Ovary (tissue), 9 donors: ENCODE measurements around the gene AKAP12. TPM values are rescaled to one million over a fixed set of nuclear protein-coding genes. Genes with fewer than 3 reads are reported as not detected.

ENCODE experiments used
- DNase-seq, 5 donors: peaks; one replicate each; pipeline ENCODE4 v3.0.0-alpha.2; 2019 to 2020
- H3K27ac ChIP-seq, 2 donors: fragments of 200-600 bp; one replicate each; pipeline versions ENCODE4 v1.5.1 to v1.8.0; 2019 to 2022
- H3K27me3 ChIP-seq: fragments of 200-600 bp; one replicate; pipeline ENCODE4 v1.8.0; 2022
- H3K36me3 ChIP-seq: fragments of 200-600 bp; sonication (generic); one replicate; pipeline ENCODE4 v1.5.1; 2019
- H3K4me1 ChIP-seq: one replicate; pipeline ENCODE4 v1.8.1; 2013; ENCODE audit warnings: mild to moderate bottlenecking, moderate library complexity; ENCODE audit not compliant: insufficient read depth
- H3K4me3 ChIP-seq: fragments of 200-600 bp; sonication (generic); one replicate; pipeline ENCODE4 v1.5.1; 2017
- H3K9me3 ChIP-seq, 2 donors: fragments of 200-600 bp in 1 of 2; sonication (generic) in 1 of 2; one replicate each; pipeline versions ENCODE4 v1.5.1 to v1.8.1; 2013 to 2019; ENCODE audit warnings: mild to moderate bottlenecking in 1 of 2, moderate library complexity in 1 of 2
- CTCF ChIP-seq, 3 donors: fragments of 450-650 bp in 2 of 3; fragments of 200-600 bp in 1 of 3; IDR thresholded peaks; one replicate each; pipeline versions ENCODE4 v1.5.1 to v1.8.0; 2016 to 2022; ENCODE audit warnings: antibody characterized with exemption in 3 of 3, mild to moderate bottlenecking in 1 of 3
- EP300 ChIP-seq: sonication (generic); formaldehyde crosslinking; IDR thresholded peaks from one replicate; pipeline ENCODE4 v1.6.1; 2017; ENCODE audit warnings: antibody characterized with exemption
- POLR2A ChIP-seq: fragments of 450-650 bp; IDR thresholded peaks from one replicate; pipeline ENCODE4 v1.6.1; 2017; ENCODE audit warnings: antibody characterized with exemption, mild to moderate bottlenecking, moderate library complexity
- WGBS, 3 donors: extraction: QIAGEN DNeasy Blood & Tissue Kit in 1 of 3; methylation state at CpG; one replicate each; pipeline versions ENCODE4 v1.1.5 to v1.1.7; 2013 to 2017; 5-methylcytosine and 5-hydroxymethylcytosine counted together
- intact Hi-C, 4 donors: fragments of 100-400 bp; cut with DNase I; formaldehyde crosslinking; loops; one replicate each; pipeline versions ENCODE4 v1.11.0 to v1.15.1; 2022 to 2023
- polyA plus RNA-seq, 2 donors: library from polyadenylated mRNA; stranded (reverse); fragments of 200-250 nt in 1 of 2; fragments of 350-450 nt in 1 of 2; fragmentation: Illumina TruSeq in 1 of 2; extraction: RNeasy Lipid Tissue Mini Kit (QIAGEN cat#74804) in 1 of 2; gene quantifications; one replicate each; pipeline ENCODE4 v1.2.3, GENCODE V29; 2013 to 2014
- total RNA-seq, 7 donors: library from RNA; depleted of rRNA in 2 of 7; stranded (reverse); fragments of >200 nt in 2 of 7; fragmentation: NEBNext Ultra II Directional in 3 of 7; extraction: Animal tissue kit (Norgen Biotek cat#: 25700) in 3 of 7; gene quantifications; one replicate each; pipeline versions ENCODE4 v1.1.0 to v1.2.4, GENCODE V29; 2016 to 2023
- donor health status: DM: no; HTN: no; CAD: no; lungs with moderate emphysema.
- donor health status: DM: no; HTN: no; CAD: no.
- donor health status: Bipolar disorder and iron deficiency.
- donor health status: DM: yes; HTN: yes; CAD: no.
- donor health status: DM: no; HTN: no; CAD: no.
- donor health status: DM: yes; HTN: yes; CAD: no.

Gene AKAP12
- total and polyA plus RNA-seq, 9 donors, result 67.2 to 246 (median 125) TPM

DNA sequence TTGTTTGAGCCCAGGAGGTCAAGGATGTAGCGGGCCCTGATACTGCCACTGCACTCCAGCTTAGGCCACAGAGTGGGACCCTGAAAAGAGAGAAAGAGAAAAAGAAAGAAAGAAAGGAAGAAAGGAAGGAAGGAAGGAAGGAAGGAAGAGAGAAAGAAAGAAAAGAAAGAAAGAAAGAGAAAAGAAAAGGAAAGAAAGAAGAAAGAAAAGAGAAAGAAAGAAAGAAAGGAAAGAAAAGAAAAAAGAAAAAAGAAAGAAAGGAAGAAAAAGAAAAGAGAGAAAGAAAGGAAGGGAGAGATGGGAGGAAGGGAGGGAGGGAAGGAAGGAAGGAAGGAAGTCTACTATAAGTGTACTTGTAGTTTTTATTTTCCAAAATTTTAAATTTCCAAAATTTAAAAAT lies 42.2 kb upstream of the AKAP12 start:
- no peaks in the 10 kb centered on the region for H3K36me3 ChIP-seq
- no peak for TF ChIP-seq POLR2A
- TF ChIP-seq EP300, result no peak
- no peak for TF ChIP-seq CTCF (IDR thresholded peaks at IDR 0.05)
- peaks cover 10% of the 10 kb centered on the region for H3K4me1 ChIP-seq
- WGBS, 3 donors, result 84 to 100% (median 95%) methylated on average over 1 of the region's 1 CpG
- H3K9me3 ChIP-seq, result no peaks in the 10 kb centered on the region
- H3K27me3 ChIP-seq, result no peaks in the 10 kb centered on the region
- no peak for DNase-seq
- intact Hi-C loops, result no loop called here
- H3K27ac ChIP-seq, result no peak overlapping the region
- no peak overlapping the region for H3K4me3 ChIP-seq

DNA sequence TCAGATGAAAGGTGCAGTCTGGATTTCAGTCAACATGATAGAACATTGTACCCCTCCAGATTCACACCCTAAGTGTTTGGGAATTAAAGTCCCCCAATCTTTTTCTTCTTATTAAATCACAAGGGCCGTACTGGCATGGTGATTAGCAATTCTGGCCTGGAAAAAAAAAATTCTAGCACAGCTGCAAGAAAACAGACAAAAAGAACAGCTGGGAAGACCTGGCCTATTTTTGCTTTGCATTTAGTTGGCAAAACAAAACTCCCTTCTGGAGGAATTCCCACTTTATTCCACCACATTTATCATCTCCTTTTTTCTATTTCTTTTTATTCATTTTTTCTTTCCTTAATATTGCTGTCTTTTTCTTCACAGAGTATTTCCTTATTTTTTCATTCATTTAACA lies 39.8 kb upstream of the AKAP12 start:
- H3K4me1 ChIP-seq, result peaks cover 10% of the 10 kb centered on the region
- H3K36me3 ChIP-seq, result no peaks in the 10 kb centered on the region
- H3K4me3 ChIP-seq, result no peak overlapping the region
- no peak overlapping the region for H3K27ac ChIP-seq
- no peaks in the 10 kb centered on the region for H3K27me3 ChIP-seq
- WGBS, 3 donors, result 4 to 12% (median 7%) methylated on average over 1 of the region's 1 CpG
- no peak for DNase-seq
- H3K9me3 ChIP-seq, result no peaks in the 10 kb centered on the region
- TF ChIP-seq POLR2A, result no peak
- no peak for TF ChIP-seq CTCF (IDR thresholded peaks at IDR 0.05)
- no peak for TF ChIP-seq EP300
- intact Hi-C loops, result no loop called here

DNA sequence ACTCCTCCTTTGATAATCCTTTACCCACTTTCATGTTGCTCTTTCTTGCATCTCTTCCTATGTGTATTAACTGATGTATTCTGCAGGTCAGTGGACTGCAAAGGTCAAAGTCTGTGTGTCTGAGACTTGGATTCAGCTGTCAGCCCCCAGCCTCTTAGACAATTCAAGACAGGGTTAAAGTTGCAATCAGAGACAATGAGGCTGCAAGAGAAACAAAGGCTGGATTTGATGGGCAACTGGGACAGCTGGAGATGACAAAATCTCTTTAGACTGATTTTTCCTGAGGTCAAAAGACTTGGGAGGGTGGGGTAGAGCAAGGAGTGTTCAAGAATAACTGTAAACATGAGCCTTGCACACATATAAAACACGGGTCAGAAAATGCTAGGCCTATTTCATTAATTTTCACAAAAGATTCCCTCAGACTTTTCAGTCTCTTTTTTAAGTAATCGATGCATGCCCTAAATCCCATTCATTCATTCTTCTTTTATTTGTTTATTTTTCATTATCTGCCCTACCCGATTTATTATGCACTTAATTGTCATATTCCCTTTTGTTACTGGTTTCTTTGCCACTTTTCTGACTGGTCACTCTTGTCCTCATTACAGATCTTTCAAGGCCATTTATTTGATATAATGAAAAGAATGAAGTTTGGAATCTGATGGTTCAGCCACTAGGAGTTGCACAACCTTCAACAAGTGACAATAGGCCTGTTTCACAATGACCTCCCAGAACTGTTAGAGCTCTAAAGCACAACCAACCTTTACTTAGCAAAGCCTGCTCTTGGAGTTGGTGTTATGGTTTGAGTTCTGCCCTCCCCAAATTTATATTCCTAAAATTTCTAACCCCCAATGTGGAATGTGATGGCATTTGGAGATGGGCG lies 33.8 kb upstream of the AKAP12 start:
- DNase-seq, result no peak
- no peaks in the 10 kb centered on the region for H3K27me3 ChIP-seq
- H3K4me3 ChIP-seq, result no peak overlapping the region
- H3K27ac ChIP-seq, result no peak overlapping the region
- peaks cover 4% of the 10 kb centered on the region for H3K4me1 ChIP-seq
- WGBS, 3 donors, result 89 to 92% (median 90%) methylated on average over 4 of the region's 4 CpGs
- no peaks in the 10 kb centered on the region for H3K36me3 ChIP-seq
- intact Hi-C loops, result no loop called here
- no peak for TF ChIP-seq CTCF (IDR thresholded peaks at IDR 0.05)
- no peak for TF ChIP-seq POLR2A
- TF ChIP-seq EP300, result no peak
- H3K9me3 ChIP-seq, result no peaks in the 10 kb centered on the region

GRCh38 chr6:151207674-151208073 lies 32.1 kb upstream of the AKAP12 start:
- H3K27ac ChIP-seq, result no peak overlapping the region
- no peaks in the 10 kb centered on the region for H3K9me3 ChIP-seq
- H3K27me3 ChIP-seq, result no peaks in the 10 kb centered on the region
- 78 to 89% (median 83%) methylated on average over 2 of the region's 2 CpGs for WGBS, 3 donors
- H3K4me3 ChIP-seq, result no peak overlapping the region
- intact Hi-C loops, result no loop called here
- H3K4me1 ChIP-seq, result peaks cover 4% of the 10 kb centered on the region
- TF ChIP-seq CTCF (IDR thresholded peaks at IDR 0.05) (no peak), POLR2A (no peak), EP300 (no peak)
- DNase-seq, result no peak
- H3K36me3 ChIP-seq, result no peaks in the 10 kb centered on the region
